NT2/D1 (cell line): ENCODE data around the gene GRB10.

Experiments
- SUZ12 ChIP-seq: IDR thresholded peaks from 2 replicates; pipeline ENCODE4 v1.6.1; 2011; ENCODE audit not compliant: insufficient read length, insufficient read depth; ENCODE audit errors: extremely low read depth
- YY1 ChIP-seq: IDR thresholded peaks from 2 replicates; pipeline ENCODE4 v1.6.1; 2011; ENCODE audit not compliant: insufficient read length, insufficient read depth
- ZNF274 ChIP-seq: IDR thresholded peaks from 2 replicates; pipeline ENCODE4 v1.6.1; 2011; ENCODE audit warnings: mild to moderate bottlenecking, low read depth, low read length

DNA sequence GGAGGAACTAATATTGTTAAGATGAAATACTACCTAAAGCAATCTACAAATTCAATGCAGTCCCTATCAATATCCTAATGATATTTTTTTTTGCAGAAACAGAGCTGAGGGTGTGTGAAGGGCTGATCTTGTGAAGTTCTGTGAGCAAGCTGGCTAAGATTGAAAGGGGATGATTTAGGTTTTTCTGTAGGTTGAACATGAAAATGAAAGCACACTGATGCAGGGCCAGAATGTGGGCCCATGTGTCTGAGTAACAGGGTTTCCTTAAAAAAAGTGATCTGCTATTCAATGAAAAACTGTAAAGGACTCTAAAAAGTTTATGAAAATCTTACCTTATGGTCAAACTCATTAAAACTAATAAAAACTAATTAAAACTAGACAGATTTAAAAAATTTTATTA, 47.4 kb downstream of the GRB10 start:
- TF ChIP-seq YY1 (no peak), SUZ12 (no peak), ZNF274 (no peak)
